Breast epithelium (tissue), 3 donors: Measurements from ENCODE around the gene PEMT.

Source experiments
- POLR2A ChIP-seq: fragments of 450-650 bp; IDR thresholded peaks from one replicate; pipeline ENCODE4 v1.6.1; 2016; ENCODE audit warnings: antibody characterized with exemption, mild to moderate bottlenecking, moderate library complexity
- TF ChIP-seq, protein P1 (sequence below), 3 donors: fragments of 450-650 bp; IDR thresholded peaks; one replicate each; pipeline ENCODE4 v1.5.1; 2016 to 2017; ENCODE audit warnings: antibody characterized with exemption in 3 of 3, mild to moderate bottlenecking in 3 of 3, moderate library complexity in 3 of 3

DNA sequence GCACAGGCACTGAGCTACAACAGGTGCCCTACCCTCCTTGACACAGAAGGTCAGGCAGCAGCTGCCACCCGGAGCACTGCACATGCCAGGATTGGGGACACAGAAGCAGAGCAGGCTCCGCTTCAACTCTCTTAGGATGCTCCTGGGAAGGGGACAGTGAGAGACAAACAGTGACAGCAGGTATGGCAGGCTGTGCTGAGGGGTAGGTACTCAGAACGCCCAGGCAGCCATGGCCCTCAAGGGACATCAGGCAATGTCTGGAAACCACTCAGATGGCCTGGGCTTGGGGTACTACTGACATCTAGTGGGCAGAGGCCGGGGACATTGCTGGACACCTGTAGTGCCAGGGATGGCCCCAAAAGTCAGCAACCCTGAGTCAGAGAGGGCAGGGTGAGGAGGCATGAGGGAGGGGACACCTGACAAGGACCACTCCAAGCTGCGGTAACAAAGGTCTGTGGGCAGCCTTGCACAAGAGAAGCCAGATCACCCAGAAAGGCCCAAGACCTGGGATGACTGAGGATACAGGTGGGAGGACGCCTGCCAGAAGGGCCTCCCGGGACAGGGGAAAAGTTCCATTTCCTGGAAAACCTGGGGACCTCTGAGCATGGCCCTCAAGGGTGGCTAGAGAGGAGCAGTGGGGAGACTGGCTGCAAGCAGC lies 21.2 kb downstream of the PEMT start:
- TF ChIP-seq, protein P1, sequence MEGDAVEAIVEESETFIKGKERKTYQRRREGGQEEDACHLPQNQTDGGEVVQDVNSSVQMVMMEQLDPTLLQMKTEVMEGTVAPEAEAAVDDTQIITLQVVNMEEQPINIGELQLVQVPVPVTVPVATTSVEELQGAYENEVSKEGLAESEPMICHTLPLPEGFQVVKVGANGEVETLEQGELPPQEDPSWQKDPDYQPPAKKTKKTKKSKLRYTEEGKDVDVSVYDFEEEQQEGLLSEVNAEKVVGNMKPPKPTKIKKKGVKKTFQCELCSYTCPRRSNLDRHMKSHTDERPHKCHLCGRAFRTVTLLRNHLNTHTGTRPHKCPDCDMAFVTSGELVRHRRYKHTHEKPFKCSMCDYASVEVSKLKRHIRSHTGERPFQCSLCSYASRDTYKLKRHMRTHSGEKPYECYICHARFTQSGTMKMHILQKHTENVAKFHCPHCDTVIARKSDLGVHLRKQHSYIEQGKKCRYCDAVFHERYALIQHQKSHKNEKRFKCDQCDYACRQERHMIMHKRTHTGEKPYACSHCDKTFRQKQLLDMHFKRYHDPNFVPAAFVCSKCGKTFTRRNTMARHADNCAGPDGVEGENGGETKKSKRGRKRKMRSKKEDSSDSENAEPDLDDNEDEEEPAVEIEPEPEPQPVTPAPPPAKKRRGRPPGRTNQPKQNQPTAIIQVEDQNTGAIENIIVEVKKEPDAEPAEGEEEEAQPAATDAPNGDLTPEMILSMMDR (IDR thresholded peaks at IDR 0.05): peak in 2 of 3 donors; percentile 26 to 32
- TF ChIP-seq POLR2A: no peak
